SU-DHL-6 (cell line): ENCODE results near the gene MIDN.

Experiments used
- H2AFZ ChIP-seq: fragments of 200-600 bp; sonication (generic); 2 replicates; pipeline ENCODE4 v1.6.1; 2014; ENCODE audit warnings: low read depth, mild to moderate bottlenecking, moderate library complexity, mixed read lengths, antibody characterized with exemption, low read length; ENCODE audit not compliant: severe bottlenecking
- H3F3A ChIP-seq: fragments of 200-600 bp; shearing (Covaris generic); 2 replicates; pipeline ENCODE4 v1.6.0; 2016; ENCODE audit warnings: antibody characterized with exemption, mild to moderate bottlenecking; ENCODE audit not compliant: insufficient read depth
- H3K27ac ChIP-seq: fragments of 200-600 bp; sonication (generic); 2 replicates; pipeline ENCODE4 v1.5.1; 2016; ENCODE audit warnings: low read depth, mild to moderate bottlenecking, low read length, moderate library complexity, mixed read lengths
- H3K27me3 ChIP-seq: fragments of 200-600 bp; sonication (generic), shearing (Covaris generic); 2 replicates; pipeline ENCODE4 v1.6.0; 2014; ENCODE audit warnings: mild to moderate bottlenecking, low read length
- H3K36me3 ChIP-seq: fragments of 200-600 bp; sonication (generic); 2 replicates; pipeline ENCODE4 v1.6.1; 2014; ENCODE audit warnings: mild to moderate bottlenecking, low read length, mixed read lengths
- H3K4me2 ChIP-seq: fragments of 300-600, 200-600 bp; shearing (Covaris generic), sonication (generic); 2 replicates; pipeline ENCODE4 v1.6.0; 2014; ENCODE audit warnings: low read length, low read depth, mild to moderate bottlenecking; ENCODE audit not compliant: poor library complexity, severe bottlenecking
- H3K4me3 ChIP-seq: fragments of 200-600 bp; sonication (generic); 2 replicates; pipeline ENCODE4 v1.5.1; 2014; ENCODE audit warnings: antibody characterized with exemption, low read length, mild to moderate bottlenecking, mixed read lengths; ENCODE audit not compliant: insufficient read depth, poor library complexity, severe bottlenecking
- H3K79me2 ChIP-seq: fragments of 200-600 bp; sonication (generic); 2 replicates; pipeline ENCODE4 v1.6.1; 2014; ENCODE audit warnings: mild to moderate bottlenecking, low read length, moderate library complexity; ENCODE audit not compliant: insufficient read depth
- H3K9ac ChIP-seq: fragments of 200-600 bp; sonication (generic); 2 replicates; pipeline ENCODE4 v1.7.0; 2014; ENCODE audit warnings: mild to moderate bottlenecking, low read length
- H3K9me2 ChIP-seq: fragments of 200-600 bp; sonication (generic); replicated peaks from 2 replicates; pipeline ENCODE4 v1.6.1; 2014; ENCODE audit warnings: low read length; ENCODE audit not compliant: insufficient read depth
- H3K9me3 ChIP-seq: fragments of 200-600 bp; sonication (generic); 2 replicates; pipeline ENCODE4 v1.6.1; 2014; ENCODE audit warnings: low read length, mixed read lengths; ENCODE audit not compliant: insufficient read depth
- H4K20me1 ChIP-seq: fragments of 200-600 bp; sonication (generic); 2 replicates; pipeline ENCODE4 v1.6.1; 2014; ENCODE audit warnings: low read depth, mild to moderate bottlenecking, antibody characterized with exemption, low read length, moderate library complexity, mixed read lengths
- EZH2phosphoT487 ChIP-seq: fragments of 200-600 bp; sonication (generic), shearing (Covaris generic); conservative IDR thresholded peaks from 2 replicates; pipeline ENCODE4 v1.6.1; 2018; ENCODE audit warnings: mild to moderate bottlenecking, antibody characterized with exemption, low read length, moderate library complexity, mixed read lengths
- TF ChIP-seq, protein P1 (sequence below): fragments of 200-600 bp; sonication (generic); IDR thresholded peaks from one replicate; pipeline ENCODE4 v1.5.1; 2017; ENCODE audit warnings: antibody characterized with exemption, mild to moderate bottlenecking, low read length, moderate library complexity; ENCODE audit not compliant: insufficient read depth, poor library complexity, severe bottlenecking

Gene MIDN

DNA sequence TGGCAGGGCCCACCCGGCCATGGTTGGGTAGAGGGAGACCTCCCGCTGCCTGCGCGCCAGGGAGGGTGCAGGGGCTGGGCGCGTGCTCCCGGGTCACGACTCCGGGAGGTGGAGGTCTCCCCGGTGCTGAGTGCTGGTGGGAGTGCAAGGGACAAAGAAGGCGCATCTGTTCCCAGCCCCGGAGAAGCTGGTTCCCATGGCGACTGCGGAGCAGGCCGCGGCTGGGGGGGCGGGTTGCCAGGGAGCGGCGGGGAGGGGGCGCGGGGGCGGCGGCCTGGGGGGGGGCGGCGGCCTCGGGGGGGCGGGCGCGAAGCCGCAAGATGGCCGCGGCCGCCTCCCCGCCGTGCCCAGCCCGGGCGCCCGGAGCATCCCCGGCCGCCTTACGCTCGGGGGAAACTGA is 11.8 kb upstream of the MIDN start:
- Histone ChIP-seq H3K36me3 (no peaks in the 10 kb centered on the region), H3K4me2 (no peak overlapping the region), H3K27ac (no peak overlapping the region), H3K27me3 (no peaks in the 10 kb centered on the region), H3K9me2 (no peaks in the 10 kb centered on the region), H4K20me1 (no peaks in the 10 kb centered on the region), H3K4me3 (no peak overlapping the region), H2AFZ (no peak overlapping the region), H3F3A (peaks cover 21% of the 10 kb centered on the region), H3K79me2 (no peaks in the 10 kb centered on the region), H3K9me3 (no peaks in the 10 kb centered on the region), H3K9ac (no peak overlapping the region)
- TF ChIP-seq EZH2phosphoT487, result no peak
- TF ChIP-seq, protein P1, sequence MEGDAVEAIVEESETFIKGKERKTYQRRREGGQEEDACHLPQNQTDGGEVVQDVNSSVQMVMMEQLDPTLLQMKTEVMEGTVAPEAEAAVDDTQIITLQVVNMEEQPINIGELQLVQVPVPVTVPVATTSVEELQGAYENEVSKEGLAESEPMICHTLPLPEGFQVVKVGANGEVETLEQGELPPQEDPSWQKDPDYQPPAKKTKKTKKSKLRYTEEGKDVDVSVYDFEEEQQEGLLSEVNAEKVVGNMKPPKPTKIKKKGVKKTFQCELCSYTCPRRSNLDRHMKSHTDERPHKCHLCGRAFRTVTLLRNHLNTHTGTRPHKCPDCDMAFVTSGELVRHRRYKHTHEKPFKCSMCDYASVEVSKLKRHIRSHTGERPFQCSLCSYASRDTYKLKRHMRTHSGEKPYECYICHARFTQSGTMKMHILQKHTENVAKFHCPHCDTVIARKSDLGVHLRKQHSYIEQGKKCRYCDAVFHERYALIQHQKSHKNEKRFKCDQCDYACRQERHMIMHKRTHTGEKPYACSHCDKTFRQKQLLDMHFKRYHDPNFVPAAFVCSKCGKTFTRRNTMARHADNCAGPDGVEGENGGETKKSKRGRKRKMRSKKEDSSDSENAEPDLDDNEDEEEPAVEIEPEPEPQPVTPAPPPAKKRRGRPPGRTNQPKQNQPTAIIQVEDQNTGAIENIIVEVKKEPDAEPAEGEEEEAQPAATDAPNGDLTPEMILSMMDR, result no peak

DNA sequence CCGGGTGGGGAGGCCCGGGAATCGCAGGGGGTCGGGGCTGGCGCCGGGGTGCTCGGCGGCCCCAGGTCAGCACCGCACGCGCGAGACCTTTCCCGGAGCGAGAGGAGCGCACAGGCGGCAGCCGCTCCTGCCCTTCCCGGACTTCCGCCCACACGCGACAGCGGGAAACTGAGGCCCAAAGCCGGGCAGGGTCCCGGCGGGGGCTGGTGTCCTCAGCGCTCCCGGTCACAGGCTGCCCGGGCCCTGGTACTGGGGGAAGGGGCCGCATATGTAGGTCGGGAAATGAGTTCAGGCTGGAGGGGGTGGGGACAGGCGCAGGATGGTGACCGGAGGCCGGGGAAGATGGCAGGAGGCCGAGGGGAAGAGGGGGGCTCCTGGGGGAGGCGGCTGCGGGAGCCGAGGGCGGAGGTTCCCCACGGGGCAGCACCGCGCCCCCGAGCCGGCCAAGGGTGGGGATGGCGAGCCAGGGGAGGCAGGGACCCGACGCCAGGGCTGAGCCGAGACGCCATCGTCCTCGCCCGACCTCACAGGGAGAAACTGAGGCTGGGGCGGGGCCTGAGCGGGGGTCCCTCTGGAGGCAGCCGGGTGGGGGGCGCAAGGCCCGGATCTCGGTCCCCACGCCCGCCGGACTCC is 11.2 kb upstream of the MIDN start:
- Histone ChIP-seq H2AFZ (no peak overlapping the region), H3K4me2 (peak overlapping the region; percentile 42), H3K9me3 (no peaks in the 10 kb centered on the region), H3K9me2 (no peaks in the 10 kb centered on the region), H3K9ac (peak overlapping the region; percentile 28; the same call in 1 of the 2 replicates), H3K79me2 (peaks cover 4% of the 10 kb centered on the region; the same call in 1 of the 2 replicates), H3K27me3 (no peaks in the 10 kb centered on the region), H3K27ac (no peak overlapping the region), H4K20me1 (no peaks in the 10 kb centered on the region), H3K36me3 (no peaks in the 10 kb centered on the region), H3K4me3 (no peak overlapping the region), H3F3A (peaks cover 21% of the 10 kb centered on the region)
- TF ChIP-seq, protein P1, result no peak
- no peak for TF ChIP-seq EZH2phosphoT487

DNA sequence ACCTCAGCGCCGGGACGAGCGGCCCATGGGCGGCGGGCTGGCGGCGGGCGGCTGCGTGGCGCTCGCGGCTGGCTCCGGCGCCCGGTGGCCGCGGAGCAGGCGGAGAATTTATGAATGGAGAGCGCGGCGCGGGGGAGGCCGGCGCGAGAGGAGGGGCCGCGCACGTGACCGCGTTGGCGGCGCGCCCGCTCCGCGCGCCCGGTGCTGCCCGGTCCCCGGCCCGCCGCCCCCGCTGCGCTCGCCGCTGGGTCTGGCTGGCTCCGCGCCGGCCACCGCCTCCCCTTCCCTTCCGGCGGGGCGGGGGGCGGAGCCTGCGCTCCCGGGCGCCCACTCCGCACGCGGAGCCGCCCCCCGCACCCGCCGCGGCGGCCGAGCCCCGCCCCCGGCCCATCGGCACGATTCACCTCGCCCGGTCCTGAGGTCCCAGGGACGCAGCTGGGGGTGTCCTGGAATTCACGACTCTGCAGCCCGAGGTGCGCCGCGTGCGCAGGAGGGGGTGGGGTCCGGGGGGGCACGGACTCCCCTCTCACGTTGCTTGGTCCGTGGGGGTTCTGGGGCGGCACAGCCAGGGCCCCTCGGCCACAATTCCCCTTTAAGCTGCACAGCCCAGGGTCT is 10.5 kb upstream of the MIDN start, which contains the start of gene CBARP:
TSS of gene CBARP (minus strand) at position 252 of the 615 bp plus-strand sequence. CDS start 1,905 bp downstream, outside the sequence.
- Histone ChIP-seq H3K9me3 (no peaks in the 10 kb centered on the region), H2AFZ (no peak within 1 kb of the TSS), H3K9me2 (no peaks in the 10 kb centered on the region), H4K20me1 (no peaks in the 10 kb centered on the region), H3K27me3 (no peaks in the 10 kb centered on the region), H3K9ac (peak within 1 kb of the TSS; percentile 28; the same call in 1 of the 2 replicates), H3K4me2 (peak within 1 kb of the TSS; percentile 42), H3K36me3 (no peaks in the 10 kb centered on the region), H3K27ac (no peak within 1 kb of the TSS), H3K79me2 (peaks cover 11% of the 10 kb centered on the region; the same call in 1 of the 2 replicates), H3F3A (peaks cover 24% of the 10 kb centered on the region), H3K4me3 (no peak within 1 kb of the TSS)
- no peak for TF ChIP-seq EZH2phosphoT487
- TF ChIP-seq, protein P1, result no peak
